GM23248 (cell line): ENCODE data around the gene MST1.
"Not testable (repeated sequence)": the region's sequence is repeated elsewhere in the genome, so short reads cannot be mapped to it uniquely, and the experiment has no call there.

ENCODE experiments used
- EZH2 ChIP-seq: fragments of 200-600 bp; sonication (generic); IDR thresholded peaks from 2 replicates; pipeline ENCODE4 v1.6.1; 2018; ENCODE audit warnings: antibody characterized with exemption, mild to moderate bottlenecking; ENCODE audit not compliant: insufficient read depth, poor library complexity, severe bottlenecking
- EZH2phosphoT487 ChIP-seq: fragments of 200-600 bp; sonication (generic); IDR thresholded peaks from 2 replicates; pipeline ENCODE4 v1.6.1; 2018; ENCODE audit warnings: antibody characterized with exemption, moderate library complexity, mild to moderate bottlenecking, low read depth; ENCODE audit not compliant: insufficient read depth

- not testable (repeated sequence) for TF ChIP-seq EZH2phosphoT487, EZH2
Measured at GRCh38 chr3:49689908-49690624, 792 bp upstream of the MST1 start.
